ENCODE measurements around the gene LRIT2. TPM values are rescaled to one million over a fixed set of nuclear protein-coding genes. Genes with fewer than 3 reads are reported as not detected.
"Not testable (repeated sequence)": the region's sequence is repeated elsewhere in the genome, so short reads cannot be mapped to it uniquely, and the experiment has no call there.

Gene LRIT2
- total RNA-seq, 1 donor: not detected

DNA sequence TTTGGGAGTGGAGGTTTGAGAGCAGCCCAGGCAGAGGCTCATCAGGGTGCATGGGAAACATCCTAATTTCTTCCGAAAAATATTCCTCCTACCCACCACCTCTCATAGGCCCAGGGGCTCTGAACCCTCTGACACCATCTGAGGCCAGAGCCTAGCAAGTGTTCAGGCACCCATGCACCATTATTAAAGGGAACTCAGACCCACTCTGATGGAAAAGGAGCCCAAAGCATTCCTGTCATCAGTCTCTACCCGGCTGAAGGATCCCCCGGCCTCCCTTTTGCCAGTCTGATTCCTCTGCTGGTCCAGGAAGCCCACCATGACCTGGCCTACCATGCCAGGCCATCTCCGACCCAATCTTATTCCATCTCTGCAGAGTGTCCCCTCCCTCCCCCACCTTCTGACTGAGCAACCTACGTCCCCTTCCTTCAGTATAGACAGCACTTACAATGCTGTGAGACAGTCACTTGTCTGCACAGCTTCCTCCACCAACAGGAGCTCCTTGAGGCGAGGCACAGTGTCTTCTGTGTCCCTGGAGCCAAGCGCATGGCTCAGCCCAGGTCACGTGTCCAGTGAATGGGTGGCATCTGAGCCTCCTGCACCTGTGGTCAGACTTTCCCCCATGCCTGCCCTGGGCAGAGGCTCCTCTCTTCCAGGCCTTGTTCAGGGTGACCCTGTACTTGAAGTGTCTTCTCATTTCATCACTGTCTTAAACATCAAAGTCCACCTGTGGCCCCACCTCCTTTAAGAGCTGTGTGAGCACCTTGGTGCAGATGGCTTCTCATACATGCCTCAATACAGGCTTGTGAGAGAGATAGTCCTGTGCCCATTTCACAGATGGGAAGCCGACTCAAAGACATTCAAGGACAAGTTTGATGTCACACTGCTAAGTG is 52.6 kb downstream of the LRIT2 start:
- DNase-seq (ENCODE audit: low read depth): no peak
- TF ChIP-seq, protein P1, sequence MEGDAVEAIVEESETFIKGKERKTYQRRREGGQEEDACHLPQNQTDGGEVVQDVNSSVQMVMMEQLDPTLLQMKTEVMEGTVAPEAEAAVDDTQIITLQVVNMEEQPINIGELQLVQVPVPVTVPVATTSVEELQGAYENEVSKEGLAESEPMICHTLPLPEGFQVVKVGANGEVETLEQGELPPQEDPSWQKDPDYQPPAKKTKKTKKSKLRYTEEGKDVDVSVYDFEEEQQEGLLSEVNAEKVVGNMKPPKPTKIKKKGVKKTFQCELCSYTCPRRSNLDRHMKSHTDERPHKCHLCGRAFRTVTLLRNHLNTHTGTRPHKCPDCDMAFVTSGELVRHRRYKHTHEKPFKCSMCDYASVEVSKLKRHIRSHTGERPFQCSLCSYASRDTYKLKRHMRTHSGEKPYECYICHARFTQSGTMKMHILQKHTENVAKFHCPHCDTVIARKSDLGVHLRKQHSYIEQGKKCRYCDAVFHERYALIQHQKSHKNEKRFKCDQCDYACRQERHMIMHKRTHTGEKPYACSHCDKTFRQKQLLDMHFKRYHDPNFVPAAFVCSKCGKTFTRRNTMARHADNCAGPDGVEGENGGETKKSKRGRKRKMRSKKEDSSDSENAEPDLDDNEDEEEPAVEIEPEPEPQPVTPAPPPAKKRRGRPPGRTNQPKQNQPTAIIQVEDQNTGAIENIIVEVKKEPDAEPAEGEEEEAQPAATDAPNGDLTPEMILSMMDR (IDR thresholded peaks at IDR 0.05; ENCODE audit: insufficient read depth, low read depth, low read length): no peak
- no peak overlapping the region for H3K4me3 ChIP-seq (ENCODE audit: low read depth, low read length)

DNA sequence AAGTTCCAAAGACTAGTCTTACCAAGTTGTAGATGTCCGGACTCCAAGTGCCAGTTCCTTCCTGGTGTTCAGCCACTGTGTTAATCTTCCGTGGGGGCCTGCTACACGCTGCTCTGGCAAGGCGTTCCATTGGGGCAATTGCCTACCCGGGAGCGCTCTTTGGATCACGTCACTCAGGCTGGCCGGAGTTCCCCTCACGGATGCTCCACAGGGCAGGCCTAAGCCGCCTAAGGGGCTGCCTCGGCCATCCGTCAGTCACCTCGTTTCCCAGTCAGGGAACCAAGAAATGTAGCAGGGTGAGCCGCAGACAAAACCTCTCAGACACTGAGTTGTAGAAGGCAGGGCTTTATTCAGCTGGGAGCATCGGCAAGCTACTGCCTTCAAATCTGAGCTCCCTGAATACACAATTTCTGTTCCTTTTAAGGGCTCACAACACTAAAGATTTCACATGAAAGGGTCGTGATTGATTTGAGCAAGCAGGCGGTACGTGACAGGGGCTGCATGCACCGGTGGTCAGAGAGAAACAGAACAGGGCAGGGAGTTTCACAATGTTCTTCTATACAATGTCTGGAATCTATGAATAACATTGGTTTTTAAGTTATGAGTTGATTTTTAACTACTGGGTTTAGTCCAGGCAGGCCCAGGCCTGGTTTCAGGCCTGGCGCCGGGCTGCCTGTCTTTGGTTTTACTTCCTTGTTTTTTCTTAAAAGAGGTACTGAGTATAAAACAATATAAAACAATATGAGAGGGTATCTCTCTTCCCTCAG is 53.5 kb downstream of the LRIT2 start:
- H3K4me3 ChIP-seq (ENCODE audit: low read depth, low read length); DNase-seq (ENCODE audit: low read depth): not testable (repeated sequence)

DNA sequence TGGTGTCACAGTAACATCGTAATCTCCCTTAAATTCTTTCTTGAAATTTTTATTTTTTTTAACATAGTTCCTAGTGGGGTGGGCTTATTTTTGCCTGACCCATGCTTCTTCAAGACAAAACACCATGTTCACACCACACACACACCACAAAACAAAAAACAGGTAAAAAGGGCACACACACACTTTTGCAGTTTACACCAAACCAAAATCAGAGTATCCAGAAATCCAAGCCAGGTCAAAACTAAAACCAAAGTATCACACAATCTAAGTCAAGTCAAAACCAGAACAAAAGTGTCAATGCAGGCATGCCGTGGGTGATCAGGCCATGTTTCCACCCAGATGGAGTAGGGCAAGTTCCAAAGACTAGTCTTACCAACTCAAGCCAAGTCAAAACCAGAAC is 54.1 kb downstream of the LRIT2 start:
- DNase-seq (ENCODE audit: low read depth); H3K4me3 ChIP-seq (ENCODE audit: low read depth, low read length): not testable (repeated sequence)

Other genes starting within 250 kb of the LRIT2 start
- gene GHITM, start 86.0 kb downstream of the LRIT2 start, total RNA-seq: 177 and 185 TPM in 2 replicates
- not detected in 2 replicates for gene GPR15LG, start 51.7 kb downstream of the LRIT2 start, total RNA-seq
- gene CDHR1, start 31.0 kb downstream of the LRIT2 start, total RNA-seq: under 0.01 and 0.43 TPM in 2 replicates
- gene LRIT1, start 16.0 kb upstream of the LRIT2 start, total RNA-seq: not detected in 2 replicates
- gene RGR, start 19.5 kb upstream of the LRIT2 start, total RNA-seq: not detected in 2 replicates
- 34.8 and 48.4 TPM in 2 replicates for gene CCSER2, start 103.0 kb upstream of the LRIT2 start, total RNA-seq

Measured in fibroblast of villous mesenchyme (primary cell).